ENCODE data around the gene SULT1E1.
A peak's percentile ranks its signal among the peaks of the same experiment; 100 is the strongest.

- TF ChIP-seq, protein P1, sequence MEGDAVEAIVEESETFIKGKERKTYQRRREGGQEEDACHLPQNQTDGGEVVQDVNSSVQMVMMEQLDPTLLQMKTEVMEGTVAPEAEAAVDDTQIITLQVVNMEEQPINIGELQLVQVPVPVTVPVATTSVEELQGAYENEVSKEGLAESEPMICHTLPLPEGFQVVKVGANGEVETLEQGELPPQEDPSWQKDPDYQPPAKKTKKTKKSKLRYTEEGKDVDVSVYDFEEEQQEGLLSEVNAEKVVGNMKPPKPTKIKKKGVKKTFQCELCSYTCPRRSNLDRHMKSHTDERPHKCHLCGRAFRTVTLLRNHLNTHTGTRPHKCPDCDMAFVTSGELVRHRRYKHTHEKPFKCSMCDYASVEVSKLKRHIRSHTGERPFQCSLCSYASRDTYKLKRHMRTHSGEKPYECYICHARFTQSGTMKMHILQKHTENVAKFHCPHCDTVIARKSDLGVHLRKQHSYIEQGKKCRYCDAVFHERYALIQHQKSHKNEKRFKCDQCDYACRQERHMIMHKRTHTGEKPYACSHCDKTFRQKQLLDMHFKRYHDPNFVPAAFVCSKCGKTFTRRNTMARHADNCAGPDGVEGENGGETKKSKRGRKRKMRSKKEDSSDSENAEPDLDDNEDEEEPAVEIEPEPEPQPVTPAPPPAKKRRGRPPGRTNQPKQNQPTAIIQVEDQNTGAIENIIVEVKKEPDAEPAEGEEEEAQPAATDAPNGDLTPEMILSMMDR (IDR thresholded peaks at IDR 0.05) = peak in 5 of 7 experiments; percentile 41 to 74 (median 44)
- no peak for TF ChIP-seq POLR2A (IDR thresholded peaks at IDR 0.05)
- peak in 2 of 3 donors; percentile 2 to 32 for TF ChIP-seq POLR2AphosphoS5 (IDR thresholded peaks at IDR 0.05)
- TF ChIP-seq EP300 (IDR thresholded peaks at IDR 0.05) = no peak
Observed at GRCh38 chr4:69823481-69824186, 36.3 kb downstream of the SULT1E1 start.
